BLaER1 (cell line): Measurements from ENCODE around the gene FCF1.

ENCODE experiments used
- H3K27ac ChIP-seq: shearing (Covaris generic); formaldehyde crosslinking; 2 replicates; pipeline ENCODE4 v1.8.1; 2022
- H3K27me3 ChIP-seq: shearing (Covaris generic); formaldehyde crosslinking; 2 replicates; pipeline ENCODE4 v1.8.1; 2022
- H3K36me3 ChIP-seq: shearing (Covaris generic); formaldehyde crosslinking; 2 replicates; pipeline ENCODE4 v1.8.1; 2022
- H3K4me1 ChIP-seq: shearing (Covaris generic); formaldehyde crosslinking; 2 replicates; pipeline ENCODE4 v1.8.1; 2022
- H3K4me2 ChIP-seq: shearing (Covaris generic); formaldehyde crosslinking; 2 replicates; pipeline ENCODE4 v1.8.1; 2022
- H3K4me3 ChIP-seq: shearing (Covaris generic); formaldehyde crosslinking; 2 replicates; pipeline ENCODE4 v1.8.1; 2022
- H3K9ac ChIP-seq: shearing (Covaris generic); formaldehyde crosslinking; 2 replicates; pipeline ENCODE4 v1.8.1; 2022
- H3K9me3 ChIP-seq: shearing (Covaris generic); formaldehyde crosslinking; 2 replicates; pipeline ENCODE4 v1.8.1; 2022
- H4K20me1 ChIP-seq: shearing (Covaris generic); formaldehyde crosslinking; 2 replicates; pipeline ENCODE4 v1.8.1; 2022
- Cebpa-rat ChIP-seq: shearing (Covaris generic); IDR thresholded peaks from 2 replicates; pipeline ENCODE4 v1.8.1; 2022

The FCF1 gene

GRCh38 chr14:74675219-74675618 is 37.7 kb upstream of the FCF1 start:
- Histone ChIP-seq H3K9ac (no peak overlapping the region), H3K9me3 (no peaks in the 10 kb centered on the region), H3K27ac (no peak overlapping the region), H3K4me1 (no peaks in the 10 kb centered on the region), H3K4me2 (no peak overlapping the region), H3K36me3 (peaks cover 77% of the 10 kb centered on the region), H3K27me3 (no peaks in the 10 kb centered on the region), H4K20me1 (no peaks in the 10 kb centered on the region), H3K4me3 (no peak overlapping the region)
- no peak for TF ChIP-seq Cebpa-rat

DNA sequence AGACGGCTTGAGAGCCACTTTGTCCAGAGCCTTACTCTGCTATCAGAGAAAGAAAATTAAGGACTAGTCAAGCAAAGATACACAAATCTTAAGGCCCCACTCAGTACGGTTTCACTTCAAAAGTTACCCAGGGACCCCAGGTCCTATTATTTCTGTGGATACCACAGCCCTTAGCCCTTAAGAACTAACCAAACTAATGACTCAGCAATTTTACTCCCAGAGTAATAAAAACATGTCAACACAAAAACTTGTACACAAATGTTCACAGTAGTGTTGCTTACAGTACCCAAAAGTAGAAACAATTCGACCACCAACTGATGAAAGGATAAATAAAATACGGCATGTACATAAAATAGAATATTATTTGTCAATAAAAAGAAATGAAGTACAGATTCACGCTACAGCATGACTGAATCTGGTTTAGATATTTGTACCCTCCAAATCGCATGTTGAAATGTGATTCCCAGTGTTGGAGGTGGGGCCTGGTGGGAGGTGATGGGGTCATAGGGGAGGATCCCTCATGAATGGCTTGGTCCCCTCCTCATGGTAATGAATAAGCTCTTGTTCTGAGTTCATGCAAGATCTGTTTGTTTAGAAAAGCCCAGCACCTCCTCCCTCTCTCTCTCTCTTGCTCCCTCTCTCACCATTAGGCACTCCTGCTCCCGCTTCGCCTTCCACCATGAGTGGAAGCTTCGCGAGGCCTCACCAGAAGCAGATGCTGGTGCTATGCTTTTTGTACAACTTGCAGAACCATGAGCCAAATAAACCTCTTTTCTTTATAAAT is 30.6 kb upstream of the FCF1 start:
- Histone ChIP-seq H3K4me1 (peaks cover 30% of the 10 kb centered on the region), H3K9me3 (no peaks in the 10 kb centered on the region), H3K4me2 (no peak overlapping the region), H3K36me3 (peaks cover 68% of the 10 kb centered on the region), H3K4me3 (no peak overlapping the region), H4K20me1 (no peaks in the 10 kb centered on the region), H3K27me3 (no peaks in the 10 kb centered on the region), H3K27ac (no peak overlapping the region), H3K9ac (no peak overlapping the region)
- TF ChIP-seq Cebpa-rat = no peak

- Histone ChIP-seq H3K27ac (0 out of 2 replicates have a peak overlapping the region, but pooled peaks have one; percentile 37), H3K9me3 (no peaks in the 10 kb centered on the region), H3K9ac (no peak overlapping the region), H3K27me3 (no peaks in the 10 kb centered on the region), H4K20me1 (no peaks in the 10 kb centered on the region), H3K4me1 (peaks cover 30% of the 10 kb centered on the region), H3K4me3 (no peak overlapping the region), H3K36me3 (peaks cover 71% of the 10 kb centered on the region), H3K4me2 (peak overlapping the region; percentile 70)
- TF ChIP-seq Cebpa-rat = no peak
Observed at GRCh38 chr14:74683406-74683805, 29.5 kb upstream of the FCF1 start.

- Histone ChIP-seq H3K9ac (no peak overlapping the region), H4K20me1 (no peaks in the 10 kb centered on the region), H3K27ac (no peak overlapping the region), H3K36me3 (peaks cover 80% of the 10 kb centered on the region), H3K9me3 (no peaks in the 10 kb centered on the region), H3K4me3 (no peak overlapping the region), H3K4me1 (peaks cover 30% of the 10 kb centered on the region), H3K27me3 (no peaks in the 10 kb centered on the region), H3K4me2 (peak overlapping the region; percentile 70)
- no peak for TF ChIP-seq Cebpa-rat
Observed at GRCh38 chr14:74684434-74684833, 28.5 kb upstream of the FCF1 start.

- H3K36me3 ChIP-seq = peaks cover 86% of the 10 kb centered on the region
- H3K9me3 ChIP-seq = no peaks in the 10 kb centered on the region
- H3K27ac ChIP-seq = no peak overlapping the region
- H3K4me2 ChIP-seq = peak overlapping the region; percentile 70
- H3K4me1 ChIP-seq = peaks cover 30% of the 10 kb centered on the region
- H3K4me3 ChIP-seq = no peak overlapping the region
- TF ChIP-seq Cebpa-rat = no peak
- no peaks in the 10 kb centered on the region for H3K27me3 ChIP-seq
- H3K9ac ChIP-seq = no peak overlapping the region
- H4K20me1 ChIP-seq = no peaks in the 10 kb centered on the region
Observed at GRCh38 chr14:74685056-74685455, 27.9 kb upstream of the FCF1 start.

DNA sequence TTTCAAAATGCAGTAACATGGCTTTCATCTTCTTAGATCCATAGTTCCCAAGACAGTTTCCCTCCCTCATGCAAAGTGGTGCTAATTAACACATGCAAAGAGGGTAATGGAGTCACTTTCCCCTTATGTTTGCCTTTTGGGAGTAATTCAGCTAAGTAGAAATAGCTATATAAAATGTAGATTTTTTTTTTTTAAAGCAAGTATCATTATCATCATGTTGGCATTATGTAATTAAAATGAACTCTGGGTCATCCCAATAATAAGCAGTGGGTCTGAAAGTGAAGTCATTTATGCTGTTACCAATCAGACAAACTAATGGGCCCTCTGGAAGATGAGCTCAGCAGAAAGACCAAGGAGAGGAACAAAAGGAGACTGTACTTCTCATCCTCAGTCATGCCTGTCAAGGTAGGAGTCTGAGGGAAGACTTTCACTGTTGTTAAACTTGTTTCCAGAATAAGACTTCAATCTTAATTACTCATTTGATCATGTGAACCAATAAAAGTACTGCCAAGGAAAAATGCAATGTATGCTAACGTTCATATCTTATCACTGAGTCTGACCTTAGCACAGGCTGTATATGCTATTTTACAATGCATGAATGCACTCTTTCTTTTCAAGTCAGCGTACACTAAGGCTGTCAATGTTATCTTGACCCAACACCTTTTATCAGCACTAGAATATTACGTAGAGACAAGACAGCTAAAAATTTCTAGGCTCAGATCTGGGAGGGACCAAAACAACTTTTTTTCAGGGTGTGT is 26.8 kb upstream of the FCF1 start:
- no peaks in the 10 kb centered on the region for H4K20me1 ChIP-seq
- H3K4me1 ChIP-seq = peaks cover 30% of the 10 kb centered on the region
- no peaks in the 10 kb centered on the region for H3K27me3 ChIP-seq
- H3K9ac ChIP-seq = no peak overlapping the region
- no peak for TF ChIP-seq Cebpa-rat
- no peak overlapping the region for H3K27ac ChIP-seq
- H3K4me3 ChIP-seq = no peak overlapping the region
- H3K36me3 ChIP-seq = peaks cover 91% of the 10 kb centered on the region
- no peak overlapping the region for H3K4me2 ChIP-seq
- H3K9me3 ChIP-seq = no peaks in the 10 kb centered on the region

DNA sequence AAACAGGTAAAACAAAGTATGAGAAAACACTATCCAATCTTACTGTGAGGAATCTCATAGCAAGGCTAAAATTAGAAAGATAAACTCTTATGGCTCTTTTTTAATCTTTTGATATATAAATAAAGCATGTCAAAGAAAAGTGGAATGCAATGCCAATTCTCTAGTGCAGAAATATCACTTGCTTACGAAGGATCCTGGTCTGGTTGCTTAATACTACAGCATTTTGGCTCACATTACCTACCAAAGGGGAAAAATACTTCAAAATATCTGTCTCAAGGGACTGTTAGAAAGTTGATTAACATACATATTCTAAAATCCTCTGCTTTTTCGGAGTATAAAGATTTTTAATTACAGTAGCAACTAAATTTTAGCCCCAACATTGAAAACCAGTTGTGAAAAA is 21.5 kb upstream of the FCF1 start:
- H3K4me3 ChIP-seq = no peak overlapping the region
- H3K9ac ChIP-seq = no peak overlapping the region
- H3K4me1 ChIP-seq = peaks cover 7% of the 10 kb centered on the region; the same call in 1 of the 2 replicates
- no peak for TF ChIP-seq Cebpa-rat
- H3K36me3 ChIP-seq = peaks cover 55% of the 10 kb centered on the region
- H3K27me3 ChIP-seq = no peaks in the 10 kb centered on the region
- no peak overlapping the region for H3K4me2 ChIP-seq
- no peaks in the 10 kb centered on the region for H3K9me3 ChIP-seq
- peaks cover 41% of the 10 kb centered on the region for H4K20me1 ChIP-seq
- no peak overlapping the region for H3K27ac ChIP-seq

DNA sequence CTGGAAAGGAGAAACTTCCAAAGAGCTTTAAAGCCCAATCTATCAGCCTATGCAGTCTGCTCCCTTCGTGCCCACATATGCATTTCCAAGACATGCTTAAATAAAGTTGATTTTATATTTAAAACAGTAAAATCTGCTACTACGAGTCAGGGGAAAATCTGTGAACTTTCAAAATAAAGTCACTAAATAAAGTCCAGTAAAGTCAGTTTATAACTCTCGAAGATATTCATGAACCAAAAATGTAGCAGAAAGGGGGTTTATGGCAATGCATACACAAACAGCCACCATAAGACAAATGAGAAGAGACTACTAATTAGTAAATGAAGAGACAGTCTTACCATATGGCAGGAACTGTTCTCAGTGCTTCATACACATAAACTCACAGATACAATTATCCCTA is 19.8 kb upstream of the FCF1 start:
- TF ChIP-seq Cebpa-rat = no peak
- Histone ChIP-seq H3K27ac (no peak overlapping the region), H3K9me3 (no peaks in the 10 kb centered on the region), H3K4me2 (no peak overlapping the region), H4K20me1 (peaks cover 58% of the 10 kb centered on the region), H3K4me1 (peaks cover 7% of the 10 kb centered on the region; the same call in 1 of the 2 replicates), H3K27me3 (no peaks in the 10 kb centered on the region), H3K36me3 (peaks cover 56% of the 10 kb centered on the region), H3K4me3 (no peak overlapping the region), H3K9ac (no peak overlapping the region)

DNA sequence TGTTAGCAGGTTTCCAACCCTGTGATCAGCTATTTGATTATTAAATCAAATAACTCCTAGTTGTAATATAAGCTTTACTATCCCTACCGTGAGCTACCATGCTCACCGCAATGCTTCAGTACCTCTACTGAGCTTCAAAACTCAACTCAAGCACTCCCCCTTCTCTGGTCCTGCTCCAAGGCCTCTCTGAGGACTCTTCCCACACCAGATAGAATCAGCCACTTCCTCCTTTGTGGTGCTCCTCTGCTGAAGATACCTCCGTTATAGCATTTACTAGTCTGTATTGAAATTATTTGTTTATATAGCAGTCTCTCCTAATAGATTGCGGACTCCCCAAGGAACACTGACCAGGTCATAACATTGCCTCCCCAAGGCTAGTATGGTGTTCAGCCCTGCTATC is 17.5 kb upstream of the FCF1 start:
- Histone ChIP-seq H3K9ac (no peak overlapping the region), H3K36me3 (peaks cover 41% of the 10 kb centered on the region), H3K27ac (no peak overlapping the region), H3K4me3 (no peak overlapping the region), H3K9me3 (no peaks in the 10 kb centered on the region), H3K4me1 (peaks cover 7% of the 10 kb centered on the region; the same call in 1 of the 2 replicates), H3K27me3 (no peaks in the 10 kb centered on the region), H3K4me2 (no peak overlapping the region), H4K20me1 (peaks cover 79% of the 10 kb centered on the region)
- TF ChIP-seq Cebpa-rat = no peak

DNA sequence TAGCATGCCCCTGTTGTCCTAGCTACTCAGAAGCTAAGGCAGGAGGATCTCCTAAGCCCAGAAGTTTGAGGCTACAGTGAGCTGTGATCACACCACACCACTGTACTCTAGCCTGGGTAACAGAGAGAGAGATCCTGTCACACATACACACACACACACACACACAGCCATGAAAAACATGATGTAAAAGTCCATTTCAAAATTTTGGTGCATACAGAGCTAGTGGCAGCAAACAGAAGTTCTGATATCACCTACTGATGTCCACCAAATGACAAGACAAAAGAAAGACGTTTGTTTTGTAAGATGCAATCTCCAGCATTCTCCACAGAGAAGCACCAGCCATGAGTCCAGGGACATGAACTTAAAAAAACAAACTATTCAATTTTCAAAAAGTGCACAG is 15.9 kb upstream of the FCF1 start:
- no peak for TF ChIP-seq Cebpa-rat
- peaks cover 39% of the 10 kb centered on the region for H3K36me3 ChIP-seq
- H3K27me3 ChIP-seq = no peaks in the 10 kb centered on the region
- peaks cover 79% of the 10 kb centered on the region for H4K20me1 ChIP-seq
- H3K4me2 ChIP-seq = no peak overlapping the region
- H3K9ac ChIP-seq = no peak overlapping the region
- H3K27ac ChIP-seq = no peak overlapping the region
- H3K4me1 ChIP-seq = peaks cover 7% of the 10 kb centered on the region; the same call in 1 of the 2 replicates
- H3K9me3 ChIP-seq = peaks cover 13% of the 10 kb centered on the region
- H3K4me3 ChIP-seq = no peak overlapping the region
